HL-60 (cell line): ENCODE measurements around the gene CBX5.

ENCODE experiments used
- DNase-seq, 2 experiments: peaks; one replicate each; pipeline ENCODE4 v3.0.0-alpha.2; 2010 to 2020; ENCODE audit warnings: low read depth in 1 of 2, low spot score in 1 of 2
- H3K27ac ChIP-seq: fragments of 250-450 bp; sonication (Bioruptor Pico); replicated peaks from 2 replicates; pipeline ENCODE4 v1.5.1; 2020; ENCODE audit warnings: mild to moderate bottlenecking, moderate library complexity
- H3K27me3 ChIP-seq: fragments of 250-450 bp; sonication (Bioruptor Pico); 2 replicates; pipeline ENCODE4 v1.5.1; 2021; ENCODE audit warnings: mild to moderate bottlenecking, moderate library complexity; ENCODE audit not compliant: insufficient read depth, poor library complexity, severe bottlenecking
- H3K4me3 ChIP-seq: replicated peaks from 2 replicates; pipeline ENCODE4 v1.5.1; 2011; ENCODE audit warnings: mild to moderate bottlenecking, control low read depth, low read length; ENCODE audit not compliant: insufficient read depth
- GABPA ChIP-seq: IDR thresholded peaks from 2 replicates; pipeline ENCODE4 v1.6.1; 2012; ENCODE audit warnings: low read depth
- POLR2AphosphoS5 ChIP-seq: IDR thresholded peaks from 2 replicates; pipeline ENCODE4 v1.6.1; 2012; ENCODE audit warnings: low read depth
- SPI1 ChIP-seq: IDR thresholded peaks from 2 replicates; pipeline ENCODE4 v1.6.1; 2012; ENCODE audit warnings: low read depth, mild to moderate bottlenecking, borderline replicate concordance
- TF ChIP-seq, protein P1 (sequence below): IDR thresholded peaks from one replicate; pipeline ENCODE4 v1.5.1; 2011; ENCODE audit warnings: low read length, control low read depth, inconsistent platforms; ENCODE audit not compliant: insufficient read depth
- TF ChIP-seq, protein P2 (sequence below): IDR thresholded peaks from 2 replicates; pipeline ENCODE4 v1.6.1; 2012; ENCODE audit warnings: low read depth; ENCODE audit not compliant: insufficient replicate concordance

CBX5 gene

DNA sequence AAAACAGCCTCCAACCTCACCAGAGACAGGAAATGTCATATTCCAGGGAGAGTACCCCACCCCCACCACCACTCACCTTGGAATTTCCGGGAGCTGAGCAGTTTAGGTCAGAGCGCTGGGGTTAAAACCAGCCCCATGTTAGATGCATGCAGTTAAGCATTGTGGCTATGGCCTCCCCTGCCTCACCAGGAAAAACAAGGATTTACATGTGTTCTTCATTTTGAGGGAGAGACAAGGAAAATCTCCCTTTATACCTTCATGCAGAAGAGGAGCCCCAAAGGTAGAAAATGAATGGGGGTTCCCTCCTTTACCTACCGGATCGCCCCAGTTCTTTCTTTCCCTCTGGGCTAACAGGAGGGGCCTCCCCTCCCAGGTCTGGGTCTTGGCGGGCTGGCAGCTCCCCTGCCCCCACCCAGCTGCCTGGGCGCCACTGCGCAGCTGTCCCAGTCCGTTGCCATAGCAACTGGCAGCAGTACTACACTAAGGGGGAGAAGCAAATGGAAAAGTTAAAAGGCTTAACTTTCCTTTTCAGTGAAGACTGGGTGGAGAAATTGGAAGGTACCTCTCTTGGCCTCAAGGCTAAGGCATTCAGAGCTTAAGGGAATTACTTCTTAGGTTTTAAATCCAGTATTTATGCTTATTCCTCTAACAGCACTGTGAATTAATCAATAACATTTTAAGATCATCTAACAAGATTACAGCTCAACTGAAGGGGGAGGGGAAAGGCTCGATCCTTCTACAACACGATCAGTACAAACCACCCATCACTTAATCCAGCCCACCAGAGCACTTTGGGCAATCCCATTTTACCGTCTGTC is 20.5 kb downstream of the CBX5 start:
- no peaks in the 10 kb centered on the region for H3K27me3 ChIP-seq
- no peak overlapping the region for H3K27ac ChIP-seq
- no peak for TF ChIP-seq POLR2AphosphoS5
- TF ChIP-seq, protein P1, sequence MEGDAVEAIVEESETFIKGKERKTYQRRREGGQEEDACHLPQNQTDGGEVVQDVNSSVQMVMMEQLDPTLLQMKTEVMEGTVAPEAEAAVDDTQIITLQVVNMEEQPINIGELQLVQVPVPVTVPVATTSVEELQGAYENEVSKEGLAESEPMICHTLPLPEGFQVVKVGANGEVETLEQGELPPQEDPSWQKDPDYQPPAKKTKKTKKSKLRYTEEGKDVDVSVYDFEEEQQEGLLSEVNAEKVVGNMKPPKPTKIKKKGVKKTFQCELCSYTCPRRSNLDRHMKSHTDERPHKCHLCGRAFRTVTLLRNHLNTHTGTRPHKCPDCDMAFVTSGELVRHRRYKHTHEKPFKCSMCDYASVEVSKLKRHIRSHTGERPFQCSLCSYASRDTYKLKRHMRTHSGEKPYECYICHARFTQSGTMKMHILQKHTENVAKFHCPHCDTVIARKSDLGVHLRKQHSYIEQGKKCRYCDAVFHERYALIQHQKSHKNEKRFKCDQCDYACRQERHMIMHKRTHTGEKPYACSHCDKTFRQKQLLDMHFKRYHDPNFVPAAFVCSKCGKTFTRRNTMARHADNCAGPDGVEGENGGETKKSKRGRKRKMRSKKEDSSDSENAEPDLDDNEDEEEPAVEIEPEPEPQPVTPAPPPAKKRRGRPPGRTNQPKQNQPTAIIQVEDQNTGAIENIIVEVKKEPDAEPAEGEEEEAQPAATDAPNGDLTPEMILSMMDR: no peak
- TF ChIP-seq, protein P2, sequence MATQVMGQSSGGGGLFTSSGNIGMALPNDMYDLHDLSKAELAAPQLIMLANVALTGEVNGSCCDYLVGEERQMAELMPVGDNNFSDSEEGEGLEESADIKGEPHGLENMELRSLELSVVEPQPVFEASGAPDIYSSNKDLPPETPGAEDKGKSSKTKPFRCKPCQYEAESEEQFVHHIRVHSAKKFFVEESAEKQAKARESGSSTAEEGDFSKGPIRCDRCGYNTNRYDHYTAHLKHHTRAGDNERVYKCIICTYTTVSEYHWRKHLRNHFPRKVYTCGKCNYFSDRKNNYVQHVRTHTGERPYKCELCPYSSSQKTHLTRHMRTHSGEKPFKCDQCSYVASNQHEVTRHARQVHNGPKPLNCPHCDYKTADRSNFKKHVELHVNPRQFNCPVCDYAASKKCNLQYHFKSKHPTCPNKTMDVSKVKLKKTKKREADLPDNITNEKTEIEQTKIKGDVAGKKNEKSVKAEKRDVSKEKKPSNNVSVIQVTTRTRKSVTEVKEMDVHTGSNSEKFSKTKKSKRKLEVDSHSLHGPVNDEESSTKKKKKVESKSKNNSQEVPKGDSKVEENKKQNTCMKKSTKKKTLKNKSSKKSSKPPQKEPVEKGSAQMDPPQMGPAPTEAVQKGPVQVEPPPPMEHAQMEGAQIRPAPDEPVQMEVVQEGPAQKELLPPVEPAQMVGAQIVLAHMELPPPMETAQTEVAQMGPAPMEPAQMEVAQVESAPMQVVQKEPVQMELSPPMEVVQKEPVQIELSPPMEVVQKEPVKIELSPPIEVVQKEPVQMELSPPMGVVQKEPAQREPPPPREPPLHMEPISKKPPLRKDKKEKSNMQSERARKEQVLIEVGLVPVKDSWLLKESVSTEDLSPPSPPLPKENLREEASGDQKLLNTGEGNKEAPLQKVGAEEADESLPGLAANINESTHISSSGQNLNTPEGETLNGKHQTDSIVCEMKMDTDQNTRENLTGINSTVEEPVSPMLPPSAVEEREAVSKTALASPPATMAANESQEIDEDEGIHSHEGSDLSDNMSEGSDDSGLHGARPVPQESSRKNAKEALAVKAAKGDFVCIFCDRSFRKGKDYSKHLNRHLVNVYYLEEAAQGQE: no peak
- no peak for TF ChIP-seq GABPA
- no peak for DNase-seq
- H3K4me3 ChIP-seq: no peak overlapping the region

DNA sequence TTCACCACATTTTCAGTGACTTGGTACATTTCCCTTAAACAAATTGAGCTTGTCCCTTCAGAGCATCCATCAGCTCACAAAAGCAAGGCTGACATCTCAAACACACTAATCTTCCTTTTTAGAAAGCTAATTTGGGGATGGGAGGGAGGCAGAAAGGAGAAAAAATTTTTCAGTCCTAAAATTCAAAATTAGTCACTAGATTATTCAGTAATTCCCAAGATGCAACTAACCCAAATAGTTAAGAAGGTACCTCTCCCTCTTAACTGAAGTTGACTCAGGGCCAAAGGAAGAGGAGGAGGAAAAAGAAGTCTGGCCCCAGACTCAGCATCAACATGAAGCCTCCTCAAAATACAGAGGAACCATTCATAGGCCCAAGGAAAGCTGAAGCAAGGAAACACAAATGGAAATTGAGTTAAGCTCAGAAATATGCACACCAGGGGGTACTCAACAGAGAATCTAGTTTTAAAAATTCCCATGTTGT is 21.7 kb downstream of the CBX5 start:
- no peaks in the 10 kb centered on the region for H3K27me3 ChIP-seq
- DNase-seq: no peak
- H3K27ac ChIP-seq: no peak overlapping the region
- H3K4me3 ChIP-seq: no peak overlapping the region
- TF ChIP-seq, protein P1: no peak
- TF ChIP-seq, protein P2: no peak
- no peak for TF ChIP-seq POLR2AphosphoS5
- TF ChIP-seq SPI1: no peak
- TF ChIP-seq GABPA: no peak

DNA sequence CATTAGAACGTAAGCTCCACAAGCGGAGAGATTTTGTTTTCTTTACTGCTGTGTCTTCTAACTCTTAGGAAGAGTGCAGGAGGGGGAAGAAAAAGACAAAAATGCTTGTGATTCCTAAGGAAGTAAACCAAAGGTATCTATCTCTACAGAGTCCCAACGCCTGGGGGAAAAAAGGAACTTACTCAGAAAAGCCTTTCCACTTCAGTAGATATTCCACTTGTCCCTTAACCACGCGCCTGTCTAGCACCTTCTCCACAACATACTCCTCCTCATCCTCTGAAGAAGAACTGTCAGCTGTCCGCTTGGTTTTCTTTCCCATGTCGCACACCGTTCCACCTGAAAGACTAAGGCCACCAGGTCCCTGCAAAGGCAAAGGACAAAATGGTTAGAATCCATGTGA is 22.6 kb downstream of the CBX5 start:
- H3K4me3 ChIP-seq: no peak overlapping the region
- H3K27ac ChIP-seq: no peak overlapping the region

More for the DNA sequence above, 22.6 kb downstream of the CBX5 start:
- no peaks in the 10 kb centered on the region for H3K27me3 ChIP-seq
- TF ChIP-seq GABPA: no peak
- TF ChIP-seq POLR2AphosphoS5: no peak
- TF ChIP-seq, protein P2: no peak
- TF ChIP-seq, protein P1: no peak
- no peak for TF ChIP-seq SPI1
- DNase-seq: no peak
